ENCODE measurements around the gene SHKBP1.

Gene SHKBP1

GRCh38 chr19:40605216-40605971 lies 28.7 kb downstream of the SHKBP1 start (continued):
- TF ChIP-seq ZNF398 (tag by site-specific recombination; IDR thresholded peaks at IDR 0.05) (peak; percentile 83), ZSCAN5A (tag by site-specific recombination; IDR thresholded peaks at IDR 0.05) (peak; percentile 40; the same call in 1 of the 2 replicates), KLF10 (tag by site-specific recombination; IDR thresholded peaks at IDR 0.05) (peak; percentile 82), ZBTB11 (tag by site-specific recombination; conservative IDR thresholded peaks at IDR 0.05; ENCODE audit: low read depth) (peak; percentile 91), ZBTB10 (tag by site-specific recombination; IDR thresholded peaks at IDR 0.05) (0 out of 2 replicates have a peak, but pooled peaks have one; percentile 35), OSR2 (tag by site-specific recombination; IDR thresholded peaks at IDR 0.05) (peak; percentile 99), ZBTB20 (tag by site-specific recombination; IDR thresholded peaks at IDR 0.05) (peak; percentile 81), SP2 (tag by site-specific recombination; IDR thresholded peaks at IDR 0.05) (peak; percentile 90), ZNF621 (tag by site-specific recombination; IDR thresholded peaks at IDR 0.05) (no peak), KLF1 (tag by site-specific recombination; IDR thresholded peaks at IDR 0.05) (peak; percentile 100), WT1 (tag by site-specific recombination; IDR thresholded peaks at IDR 0.05) (peak; percentile 65), ZNF324 (tag by site-specific recombination; IDR thresholded peaks at IDR 0.05) (peak; percentile 60; the same call in 1 of the 2 replicates)

GRCh38 chr19:40607311-40608239 lies 30.9 kb downstream of the SHKBP1 start:
- ChIA-PET POLR2A (interaction anchor here (0.6 to 3.8 kb wide), 7 partner anchors 10 to 629 kb away, joined by 3 to 61 read pairs (median 3); partner anchors contain the start of genes COQ8B and ITPKC), CTCF (interaction anchor here (0.5 to 20.7 kb wide), 13 partner anchors 9 to 554 kb away, joined by 3 to 470 read pairs (median 5); no protein-coding TSS in a partner anchor)
- Histone ChIP-seq H3K4me3 (ENCODE audit: low read depth, low read length) (no peak overlapping the region), H3K4me1 (ENCODE audit: control insufficient read depth, insufficient read depth, low read length) (peaks cover 41% of the 10 kb centered on the region), H3K27ac (ENCODE audit: extremely low read depth, low read depth, low read length) (no peak overlapping the region), H3K9me3 (ENCODE audit: control insufficient read depth, insufficient read depth, low read depth, low read length) (no peaks in the 10 kb centered on the region), H3K36me3 (ENCODE audit: control insufficient read depth in 2 of 2, insufficient read depth in 1 of 2, low read length in 2 of 2) (peaks cover 0 to 5% of the 10 kb centered on the region in 2 experiments; a peak in 1 of 3 replicates)
- TF ChIP-seq ZNF19 (tag by site-specific recombination; IDR thresholded peaks at IDR 0.05; ENCODE audit: low read depth), result no peak
- TF ChIP-seq KLF1 (tag by site-specific recombination; IDR thresholded peaks at IDR 0.05), result peak; percentile 99
- 0 out of 2 replicates have a peak, but pooled peaks have one; percentile 51 for TF ChIP-seq ZNF449 (tag by site-specific recombination; IDR thresholded peaks at IDR 0.05)
- TF ChIP-seq ZNF768 (tag by site-specific recombination; IDR thresholded peaks at IDR 0.05), result no peak
- TF ChIP-seq SCRT1 (tag by site-specific recombination; IDR thresholded peaks at IDR 0.05; ENCODE audit: borderline replicate concordance), result peak; percentile 27; the same call in 1 of the 2 replicates
- TF ChIP-seq HIC1 (tag by site-specific recombination; IDR thresholded peaks at IDR 0.05), result peak; percentile 29; the same call in 1 of the 2 replicates
- TF ChIP-seq SP2 (tag by site-specific recombination; IDR thresholded peaks at IDR 0.05), result 0 out of 2 replicates have a peak, but pooled peaks have one; percentile 29
